B cell (primary cell): ENCODE data around the gene BCKDK. TPM values are rescaled to one million over a fixed set of nuclear protein-coding genes. Genes with fewer than 3 reads are reported as not detected.
A peak's percentile ranks its signal among the peaks of the same experiment; 100 is the strongest.

ENCODE experiments used
- ATAC-seq: fragments of 200-7000 bp; cut with Tn5 transposase; one replicate; pipeline ENCODE4 v1.10.0; 2021; ENCODE audit warnings: low read depth, mild to moderate bottlenecking, moderate number of reproducible peaks, moderate library complexity
- CTCF ChIA-PET: fragments of 350-600 bp; sonication (Branson Sonifier 250); formaldehyde crosslinking; loops from one replicate; lab custom pipeline; 2021; ENCODE audit warnings: antibody characterized with exemption, inconsistent platforms; lab: Charles Lee
- POLR2A ChIA-PET: fragments of 350-600 bp; sonication (Branson Sonifier 250); formaldehyde crosslinking; loops from one replicate; lab custom pipeline; 2021; ENCODE audit warnings: antibody characterized with exemption; lab: Charles Lee
- DNase-seq: peaks from one replicate; pipeline ENCODE4 v3.0.0; 2013
- H2AFZ ChIP-seq: 2 replicates; pipeline ENCODE4 v1.6.1; 2012; ENCODE audit warnings: mild to moderate bottlenecking, low read depth, low read length; ENCODE audit not compliant: insufficient read depth, poor library complexity, severe bottlenecking
- H3K27ac ChIP-seq, 2 donors: 1 replicate in 1 of 2; 2 replicates in 1 of 2; pipeline ENCODE4 v1.5.1; 2012 to 2013; ENCODE audit warnings: low read length in 2 of 2, mild to moderate bottlenecking in 2 of 2, moderate library complexity in 1 of 2
- H3K27me3 ChIP-seq, 4 experiments: fragments of 200-600 bp in 1 of 4; sonication (generic) in 1 of 4; replicated peaks in 1 of 4; 1 replicate in 2 of 4; 2 replicates in 2 of 4; pipeline versions ENCODE4 v1.6.1 to v1.7.0; 2013 to 2016; ENCODE audit warnings: low read length in 3 of 4, mild to moderate bottlenecking in 2 of 4, mixed read lengths in 1 of 4, moderate library complexity in 1 of 4; ENCODE audit not compliant: insufficient read depth in 4 of 4, control insufficient read depth in 3 of 4; ENCODE audit errors: control extremely low read depth in 1 of 4
- H3K36me3 ChIP-seq, 2 experiments: replicated peaks in 1 of 2; 1 replicate in 1 of 2; 2 replicates in 1 of 2; pipeline versions ENCODE4 v1.6.1 to v1.7.1; 2013; ENCODE audit warnings: low read length in 1 of 2; ENCODE audit not compliant: insufficient read depth in 2 of 2, control insufficient read depth in 1 of 2; ENCODE audit errors: control extremely low read depth in 1 of 2, extremely low read depth in 1 of 2
- H3K4me1 ChIP-seq, 2 donors: fragments of 200-600 bp in 1 of 2; sonication (generic) in 1 of 2; 1 replicate in 1 of 2; 2 replicates in 1 of 2; pipeline versions ENCODE4 v1.5.1 to v1.6.1; 2013 to 2017; ENCODE audit warnings: low read length in 2 of 2; ENCODE audit not compliant: control insufficient read depth in 2 of 2, insufficient read depth in 2 of 2
- H3K4me2 ChIP-seq: replicated peaks from 2 replicates; pipeline ENCODE3; 2012; ENCODE audit warnings: mild to moderate bottlenecking, low read depth, low read length; ENCODE audit not compliant: poor library complexity, severe bottlenecking
- H3K4me3 ChIP-seq, 5 experiments: fragments of 200-600 bp in 1 of 5; sonication (generic) in 1 of 5; 1 replicate in 3 of 5; 2 replicates in 2 of 5; pipeline versions ENCODE4 v1.5.1 to v1.7.0; 2011 to 2016; ENCODE audit warnings: low read length in 4 of 5, mild to moderate bottlenecking in 4 of 5, low read depth in 2 of 5, control low read depth in 1 of 5, moderate library complexity in 1 of 5; ENCODE audit not compliant: insufficient read depth in 1 of 5; ENCODE audit errors: control extremely low read depth in 1 of 5, extremely low read depth in 1 of 5
- H3K79me2 ChIP-seq: fragments of 200-600 bp; sonication (generic); one replicate; pipeline ENCODE4 v1.6.0; 2016; ENCODE audit warnings: low read length; ENCODE audit not compliant: control insufficient read depth, insufficient read depth
- H3K9ac ChIP-seq: fragments of 200-600 bp; sonication (generic); 2 replicates; pipeline ENCODE4 v1.6.1; 2017; ENCODE audit warnings: mild to moderate bottlenecking, low read length, moderate library complexity
- H3K9me3 ChIP-seq, 3 donors: one replicate each; pipeline versions ENCODE4 v1.6.1 to v1.7.1; 2013; ENCODE audit warnings: low read length in 2 of 3; ENCODE audit not compliant: control insufficient read depth in 2 of 3, insufficient read depth in 1 of 3; ENCODE audit errors: control extremely low read depth in 1 of 3
- H4K20me1 ChIP-seq: 2 replicates; pipeline ENCODE4 v1.6.0; 2012; ENCODE audit warnings: mild to moderate bottlenecking, low read length; ENCODE audit not compliant: insufficient read depth, control insufficient read depth, poor library complexity, severe bottlenecking
- H3K27ac Mint-ChIP-seq: one replicate; pipeline ENCODE4 v1.8.0; 2021; ENCODE audit warnings: mixed read lengths
- H3K27me3 Mint-ChIP-seq: one replicate; pipeline ENCODE4 v1.8.0; 2021; ENCODE audit warnings: mixed read lengths
- H3K4me1 Mint-ChIP-seq: one replicate; pipeline ENCODE4 v1.8.0; 2021; ENCODE audit warnings: mixed read lengths
- H3K4me3 Mint-ChIP-seq: one replicate; pipeline ENCODE4 v1.8.0; 2021; ENCODE audit warnings: mixed read lengths
- H3K9me3 Mint-ChIP-seq: one replicate; pipeline ENCODE4 v1.8.0; 2022; ENCODE audit warnings: mixed read lengths; ENCODE audit not compliant: insufficient read depth
- CTCF ChIP-seq: fragments of 200-600 bp; IDR thresholded peaks from one replicate; pipeline ENCODE4 v1.8.0; 2022; ENCODE audit warnings: antibody characterized with exemption, mild to moderate bottlenecking
- EZH2 ChIP-seq: IDR thresholded peaks from 2 replicates; pipeline ENCODE4 v1.6.1; 2012; ENCODE audit warnings: borderline replicate concordance, low read depth, mild to moderate bottlenecking, moderate library complexity, low read length; ENCODE audit not compliant: insufficient read depth, poor library complexity, severe bottlenecking
- WGBS: methylation state at CpG from one replicate; pipeline ENCODE4 v1.1.5; 2013; ENCODE audit warnings: missing lambda C conversion rate; ENCODE audit not compliant: insufficient coverage; 5-methylcytosine and 5-hydroxymethylcytosine counted together
- intact Hi-C: fragments of 100-400 bp; cut with micrococcal nuclease; formaldehyde crosslinking; loops from one replicate; pipeline ENCODE4 v1.10.0; 2022
- polyA plus RNA-seq: library from polyadenylated mRNA; depleted of rRNA; stranded (reverse); fragments of >200 nt; gene quantifications from 2 replicates; pipeline ENCODE4 v1.2.3, GENCODE V29; 2012
- total RNA-seq, 2 donors: library from RNA; stranded (reverse); fragments of 120-200 nt in 1 of 2; gene quantifications; 1 replicate in 1 of 2; 2 replicates in 1 of 2; pipeline versions ENCODE4 v1.2.3 to v1.2.4, GENCODE V29; 2013 to 2022

Gene BCKDK
- total and polyA plus RNA-seq, 2 donors (not counting 1 experiment from before 2014, with no cell fraction given), result 24.7 to 27.6 TPM

GRCh38 chr16:31071861-31072260 lies 36.3 kb upstream of the BCKDK start:
- no peak for TF ChIP-seq CTCF
- TF ChIP-seq EZH2, result no peak
- DNase-seq (no peak), ATAC-seq (no peak)
- Histone ChIP-seq H3K36me3 (peaks cover 0 to 2% of the 10 kb centered on the region in 2 experiments), H3K9ac (peak overlapping the region; percentile 89), H3K4me2 (peak overlapping the region; percentile 78), H3K27me3 (no peaks in the 10 kb centered on the region), H3K9me3 (peaks cover 0 to 3% (median 0%) of the 10 kb centered on the region in 3 donors), H3K4me3 (no peak overlapping the region), H3K79me2 (peaks cover 33% of the 10 kb centered on the region), H3K4me1 (peaks cover 20 to 25% of the 10 kb centered on the region in 2 donors), H2AFZ (peak overlapping the region; percentile 94), H4K20me1 (peaks cover 3% of the 10 kb centered on the region), H3K27ac (no peak overlapping the region)
- no peaks in the 10 kb centered on the region for H3K9me3 Mint-ChIP-seq
- H3K4me1 Mint-ChIP-seq, result peaks cover 33% of the 10 kb centered on the region
- 73% methylated on average over 3 of the region's 4 CpGs for WGBS
- H3K4me3 Mint-ChIP-seq, result peak overlapping the region; percentile 95
- no peaks in the 10 kb centered on the region for H3K27me3 Mint-ChIP-seq
- CTCF ChIA-PET, result no interaction called here
- POLR2A ChIA-PET, result no interaction called here
- intact Hi-C loops, result loop anchor here (5.0 kb wide), 1 partner anchor 1110 kb away; the partner anchor contains the start of gene TMEM219
- peak overlapping the region; percentile 20 for H3K27ac Mint-ChIP-seq

- intact Hi-C loops, result loop anchor here (1.0 to 5.0 kb wide), 2 partner anchors 75 to 1110 kb away; partner anchors contain the start of gene TMEM219
- ChIA-PET CTCF (interaction anchor here (1.6 to 2.1 kb wide), 3 partner anchors 45 to 76 kb away, joined by 3 to 18 read pairs (median 8); partner anchors contain the start of gene KAT8), POLR2A (interaction anchor here (0.6 to 2.4 kb wide), 4 partner anchors 39 to 386 kb away, joined by 3 to 28 read pairs (median 13); partner anchors contain the start of genes ARMC5, KAT8 and STX4)
- peaks cover 0 to 3% (median 0%) of the 10 kb centered on the region in 3 donors for H3K9me3 ChIP-seq
- WGBS, result 6% methylated on average over 24 of the region's 27 CpGs
- Mint-ChIP-seq H3K4me3 (peak overlapping the region; percentile 95), H3K4me1 (peaks cover 33% of the 10 kb centered on the region), H3K9me3 (no peaks in the 10 kb centered on the region), H3K27me3 (no peaks in the 10 kb centered on the region), H3K27ac (peak overlapping the region; percentile 88)
- peaks cover 41% of the 10 kb centered on the region for H3K79me2 ChIP-seq
- DNase-seq (no peak), ATAC-seq (no peak)
- TF ChIP-seq CTCF (no peak), EZH2 (no peak)
- peak overlapping the region; percentile 73 to 99 (median 91) for H3K4me3 ChIP-seq
- peaks cover 11% of the 10 kb centered on the region for H4K20me1 ChIP-seq
- H3K27me3 ChIP-seq, result no peaks in the 10 kb centered on the region
- H2AFZ ChIP-seq, result peak overlapping the region; percentile 94
- H3K36me3 ChIP-seq, result peaks cover 0 to 10% of the 10 kb centered on the region in 2 experiments
- peak overlapping the region; percentile 89 for H3K9ac ChIP-seq
- H3K4me2 ChIP-seq, result peak overlapping the region; percentile 78
- H3K27ac ChIP-seq, result peak overlapping the region; percentile 23 to 89
- peaks cover 20 to 25% of the 10 kb centered on the region in 2 donors for H3K4me1 ChIP-seq
Measured at GRCh38 chr16:31072540-31073141, 35.5 kb upstream of the BCKDK start.
